Suprapubic skin (tissue), 4 donors: ENCODE data around the gene ZNF292. TPM values are rescaled to one million over a fixed set of nuclear protein-coding genes. Genes with fewer than 3 reads are reported as not detected.
"Not testable (repeated sequence)": the region's sequence is repeated elsewhere in the genome, so short reads cannot be mapped to it uniquely, and the experiment has no call there.

Experiments
- DNase-seq, 2 donors: peaks; one replicate each; pipeline ENCODE4 v3.0.0-alpha.2; 2019; ENCODE audit warnings: low spot score in 2 of 2
- H3K27ac ChIP-seq: fragments of 200-600 bp; sonication (generic); one replicate; pipeline ENCODE4 v1.5.1; 2019
- H3K27me3 ChIP-seq: fragments of 200-600 bp; sonication (generic); one replicate; pipeline ENCODE4 v1.5.1; 2019
- H3K36me3 ChIP-seq: fragments of 200-600 bp; sonication (generic); one replicate; pipeline ENCODE4 v1.5.1; 2019
- H3K4me1 ChIP-seq: fragments of 200-600 bp; sonication (generic); one replicate; pipeline ENCODE4 v1.5.1; 2019
- H3K4me3 ChIP-seq: fragments of 200-600 bp; sonication (generic); one replicate; pipeline ENCODE4 v1.5.1; 2019; ENCODE audit warnings: mild to moderate bottlenecking
- H3K9me3 ChIP-seq: fragments of 200-600 bp; sonication (generic); one replicate; pipeline ENCODE4 v1.5.1; 2019
- EP300 ChIP-seq: sonication (generic); formaldehyde crosslinking; IDR thresholded peaks from one replicate; pipeline ENCODE4 v1.6.1; 2017; ENCODE audit warnings: antibody characterized with exemption
- POLR2A ChIP-seq, 2 donors: fragments of 450-650 bp; IDR thresholded peaks; one replicate each; pipeline ENCODE4 v1.6.1; 2017; ENCODE audit warnings: antibody characterized with exemption in 2 of 2, mild to moderate bottlenecking in 2 of 2, moderate library complexity in 2 of 2
- POLR2AphosphoS5 ChIP-seq, 3 donors: sonication (generic); formaldehyde crosslinking; IDR thresholded peaks; one replicate each; pipeline ENCODE4 v1.6.1; 2017; ENCODE audit warnings: antibody characterized with exemption in 3 of 3
- whole genome bisulfite sequencing: methylation state at CpG from one replicate; pipeline ENCODE4 v1.1.5; 2018; 5-methylcytosine and 5-hydroxymethylcytosine counted together
- total RNA-seq, 4 donors: library from RNA; depleted of rRNA; stranded (reverse); fragments of >200 nt; gene quantifications; one replicate each; pipeline ENCODE4 v1.1.0, GENCODE V29; 2016
- TF ChIP-seq, protein P1 (sequence below), 2 donors: fragments of 200-600 bp in 1 of 2; fragments of 450-650 bp in 1 of 2; sonication (generic) in 1 of 2; IDR thresholded peaks; one replicate each; pipeline ENCODE4 v1.5.1; 2016 to 2019; ENCODE audit warnings: antibody characterized with exemption in 2 of 2, mild to moderate bottlenecking in 1 of 2, moderate library complexity in 1 of 2

The ZNF292 gene
- total RNA-seq, 4 donors from 2014 or later, result 26.7 to 111 (median 34.7) TPM

GRCh38 chr6:87151781-87152525 is 3.4 kb upstream of the ZNF292 start:
- Histone ChIP-seq H3K4me3 (peak overlapping the region; percentile 70), H3K4me1 (peaks cover 40% of the 10 kb centered on the region), H3K36me3 (no peaks in the 10 kb centered on the region), H3K27ac (peak overlapping the region; percentile 93), H3K9me3 (no peaks in the 10 kb centered on the region), H3K27me3 (no peaks in the 10 kb centered on the region)
- TF ChIP-seq, protein P1, sequence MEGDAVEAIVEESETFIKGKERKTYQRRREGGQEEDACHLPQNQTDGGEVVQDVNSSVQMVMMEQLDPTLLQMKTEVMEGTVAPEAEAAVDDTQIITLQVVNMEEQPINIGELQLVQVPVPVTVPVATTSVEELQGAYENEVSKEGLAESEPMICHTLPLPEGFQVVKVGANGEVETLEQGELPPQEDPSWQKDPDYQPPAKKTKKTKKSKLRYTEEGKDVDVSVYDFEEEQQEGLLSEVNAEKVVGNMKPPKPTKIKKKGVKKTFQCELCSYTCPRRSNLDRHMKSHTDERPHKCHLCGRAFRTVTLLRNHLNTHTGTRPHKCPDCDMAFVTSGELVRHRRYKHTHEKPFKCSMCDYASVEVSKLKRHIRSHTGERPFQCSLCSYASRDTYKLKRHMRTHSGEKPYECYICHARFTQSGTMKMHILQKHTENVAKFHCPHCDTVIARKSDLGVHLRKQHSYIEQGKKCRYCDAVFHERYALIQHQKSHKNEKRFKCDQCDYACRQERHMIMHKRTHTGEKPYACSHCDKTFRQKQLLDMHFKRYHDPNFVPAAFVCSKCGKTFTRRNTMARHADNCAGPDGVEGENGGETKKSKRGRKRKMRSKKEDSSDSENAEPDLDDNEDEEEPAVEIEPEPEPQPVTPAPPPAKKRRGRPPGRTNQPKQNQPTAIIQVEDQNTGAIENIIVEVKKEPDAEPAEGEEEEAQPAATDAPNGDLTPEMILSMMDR (IDR thresholded peaks at IDR 0.05), result no peak
- TF ChIP-seq EP300 (no peak), POLR2AphosphoS5 (IDR thresholded peaks at IDR 0.05) (no peak)
- 0% methylated on average over 5 of the region's 71 CpGs for WGBS
- peak; percentile 81 to 84 for DNase-seq

DNA sequence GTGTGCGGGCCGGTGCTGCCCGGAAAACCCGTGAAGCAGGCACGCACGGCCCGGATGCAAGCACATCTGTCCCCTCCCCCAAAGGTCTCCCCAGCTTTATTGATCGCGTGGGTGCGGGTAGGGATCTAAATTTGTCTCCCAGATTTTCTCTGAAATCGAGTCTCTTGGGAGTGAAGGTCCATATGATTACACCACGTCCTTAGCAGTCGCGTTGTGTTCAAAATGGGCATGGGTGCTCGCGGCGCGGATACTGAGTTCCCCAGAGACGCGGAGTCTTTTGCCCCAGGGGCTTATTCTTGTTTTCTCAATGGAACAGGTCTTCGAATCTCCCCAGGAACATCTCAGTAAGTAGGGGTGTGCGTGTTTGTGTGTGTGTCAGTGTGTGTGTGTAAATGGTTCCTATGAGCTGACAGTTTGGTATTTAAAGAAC is 2.8 kb upstream of the ZNF292 start:
- 19% methylated on average over 22 of the region's 22 CpGs for WGBS
- H3K4me3 ChIP-seq, result peak overlapping the region; percentile 70
- H3K36me3 ChIP-seq, result no peaks in the 10 kb centered on the region
- no peaks in the 10 kb centered on the region for H3K9me3 ChIP-seq
- no peak for TF ChIP-seq POLR2AphosphoS5 (IDR thresholded peaks at IDR 0.05)
- TF ChIP-seq POLR2A (IDR thresholded peaks at IDR 0.05), result no peak
- TF ChIP-seq EP300, result no peak
- TF ChIP-seq, protein P1 (IDR thresholded peaks at IDR 0.05), result no peak
- H3K27me3 ChIP-seq, result no peaks in the 10 kb centered on the region
- peak overlapping the region; percentile 93 for H3K27ac ChIP-seq
- H3K4me1 ChIP-seq, result peaks cover 46% of the 10 kb centered on the region
- peak in 1 of 2 donors; percentile 60 for DNase-seq

DNA sequence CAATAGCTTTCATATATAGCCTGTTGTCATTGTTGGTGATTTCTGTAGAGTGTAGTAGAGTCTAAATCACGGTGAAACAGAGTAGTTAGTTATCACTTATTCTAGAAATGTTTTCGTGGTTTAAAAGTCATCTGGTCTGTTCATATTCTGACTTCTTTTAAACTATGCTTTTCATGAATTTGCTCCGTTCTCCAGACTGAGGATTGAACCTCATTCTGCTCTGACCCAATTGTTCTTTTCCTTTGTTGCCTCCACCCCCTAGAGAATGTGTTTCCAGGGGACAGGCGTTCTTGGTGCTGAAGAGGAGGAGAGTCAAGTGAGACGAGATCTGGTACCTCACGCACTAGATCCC is 748 bp upstream of the ZNF292 start:
- no peaks in the 10 kb centered on the region for H3K27me3 ChIP-seq
- 0% methylated on average over 6 of the region's 6 CpGs for WGBS
- TF ChIP-seq, protein P1 (IDR thresholded peaks at IDR 0.05), result no peak
- TF ChIP-seq POLR2AphosphoS5 (IDR thresholded peaks at IDR 0.05) (no peak), EP300 (no peak), POLR2A (IDR thresholded peaks at IDR 0.05) (no peak)
- no peaks in the 10 kb centered on the region for H3K36me3 ChIP-seq
- DNase-seq, result no peak
- no peaks in the 10 kb centered on the region for H3K9me3 ChIP-seq
- H3K27ac ChIP-seq, result peak overlapping the region; percentile 97
- H3K4me3 ChIP-seq, result peak overlapping the region; percentile 99
- H3K4me1 ChIP-seq, result peaks cover 52% of the 10 kb centered on the region

DNA sequence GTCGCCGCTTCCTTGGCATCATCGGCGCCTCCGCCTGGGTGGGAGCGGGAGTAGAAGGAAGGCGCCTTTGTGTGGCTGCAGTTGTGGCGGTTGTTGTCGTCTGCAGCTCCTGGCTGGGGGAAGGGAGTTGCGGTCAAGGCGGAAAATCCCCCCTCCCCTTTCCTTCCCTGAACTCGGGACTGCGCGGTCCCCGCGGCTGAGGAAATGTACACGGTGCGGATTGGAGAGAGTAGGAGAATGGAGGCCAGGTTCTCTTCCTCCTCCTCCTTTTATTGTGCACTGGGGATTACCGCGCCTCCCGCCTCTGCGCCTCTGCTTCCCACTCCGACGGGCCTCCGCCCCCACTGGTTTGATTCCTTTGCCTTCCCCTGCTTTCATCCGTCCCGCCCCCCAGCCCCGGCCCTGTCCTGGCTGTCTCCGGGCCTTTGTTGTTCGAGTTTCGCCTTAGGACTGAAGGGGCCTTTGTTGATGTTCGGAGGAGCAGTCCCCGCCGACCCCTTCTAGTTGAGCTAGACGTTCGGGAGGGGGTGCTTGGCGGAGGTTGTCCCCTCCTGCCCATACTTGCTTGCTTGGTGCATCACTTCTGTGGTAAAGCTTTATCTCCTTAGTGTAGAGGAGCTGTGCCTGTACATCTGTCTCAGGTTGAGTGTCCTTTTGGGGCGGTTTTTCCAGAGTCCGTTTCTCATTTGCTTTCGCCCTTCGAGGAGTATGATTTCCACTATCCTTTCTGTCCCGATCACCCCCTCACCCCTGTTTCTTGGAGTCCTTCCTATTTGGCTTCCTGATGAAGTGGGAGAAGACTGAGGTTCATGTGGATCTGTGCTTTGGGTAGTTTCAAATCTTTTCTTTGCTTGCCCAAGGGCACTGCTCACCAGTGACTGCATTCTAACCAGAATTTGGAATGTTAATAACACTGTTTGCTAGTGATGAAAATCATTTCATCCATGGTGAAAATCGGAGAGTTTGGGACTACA is 764 bp downstream of the ZNF292 start:
- Histone ChIP-seq H3K4me3 (peak overlapping the region; percentile 99), H3K4me1 (peaks cover 58% of the 10 kb centered on the region), H3K27me3 (no peaks in the 10 kb centered on the region), H3K36me3 (no peaks in the 10 kb centered on the region), H3K27ac (peak overlapping the region; percentile 97), H3K9me3 (no peaks in the 10 kb centered on the region)
- under 1% methylated on average over 25 of the region's 43 CpGs for WGBS
- peak; percentile 79 to 82 for DNase-seq
- TF ChIP-seq POLR2AphosphoS5 (IDR thresholded peaks at IDR 0.05) (no peak), EP300 (no peak), POLR2A (IDR thresholded peaks at IDR 0.05) (no peak)
- TF ChIP-seq, protein P1 (IDR thresholded peaks at IDR 0.05), result no peak

DNA sequence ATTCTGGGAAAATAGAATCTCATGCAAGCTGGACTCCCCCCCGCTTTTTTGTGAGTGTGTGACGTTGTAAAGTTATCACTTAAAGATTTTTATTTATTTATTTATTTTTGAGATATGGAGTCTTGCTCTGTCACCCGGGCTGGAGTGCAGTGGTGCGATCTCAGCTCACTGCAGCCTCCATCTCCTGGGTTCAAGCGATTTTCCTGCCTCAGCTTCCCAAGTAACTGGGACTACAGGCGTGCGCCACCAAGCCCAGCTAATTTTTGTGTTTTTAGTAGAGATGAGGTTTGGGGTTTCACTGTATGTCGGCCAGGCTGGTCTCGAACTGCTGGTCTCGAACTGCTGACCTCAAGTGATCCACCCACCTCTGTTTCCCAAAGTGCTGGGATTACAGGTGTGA is 2.2 kb downstream of the ZNF292 start:
- WGBS, result 87% methylated on average over 10 of the region's 10 CpGs
- not testable (repeated sequence) for H3K9me3 ChIP-seq, H3K27me3 ChIP-seq, H3K4me3 ChIP-seq, DNase-seq, H3K36me3 ChIP-seq, H3K27ac ChIP-seq
- peaks cover 61% of the 10 kb centered on the region for H3K4me1 ChIP-seq
